Uterus (tissue), 4 donors: ENCODE results near the gene BROX. TPM values are rescaled to one million over a fixed set of nuclear protein-coding genes. Genes with fewer than 3 reads are reported as not detected.

Source experiments
- DNase-seq, 2 donors: peaks; one replicate each; pipeline ENCODE4 v3.0.0-alpha.2; 2019 to 2020
- H3K27ac ChIP-seq, 2 donors: fragments of 200-600 bp; sonication (generic); 1 replicate in 1 of 2; 2 replicates in 1 of 2; pipeline ENCODE4 v1.5.1; 2016 to 2018
- H3K27me3 ChIP-seq, 2 donors: fragments of 200-600 bp; sonication (generic); one replicate each; pipeline ENCODE4 v1.5.1; 2018 to 2019; ENCODE audit warnings: control low read depth in 1 of 2
- H3K36me3 ChIP-seq, 2 donors: fragments of 200-600 bp; sonication (generic); one replicate each; pipeline ENCODE4 v1.5.1; 2019; ENCODE audit warnings: control low read depth in 1 of 2
- H3K4me1 ChIP-seq, 2 donors: fragments of 200-600 bp; sonication (generic); one replicate each; pipeline ENCODE4 v1.5.1; 2018 to 2019; ENCODE audit warnings: control low read depth in 1 of 2
- H3K4me3 ChIP-seq, 2 donors: fragments of 200-600 bp; sonication (generic); 1 replicate in 1 of 2; 2 replicates in 1 of 2; pipeline ENCODE4 v1.5.1; 2018 to 2019; ENCODE audit warnings: mild to moderate bottlenecking in 1 of 2
- H3K9me3 ChIP-seq, 2 donors: fragments of 200-600 bp; sonication (generic); one replicate each; pipeline ENCODE4 v1.5.1; 2019; ENCODE audit warnings: control low read depth in 1 of 2
- POLR2A ChIP-seq, 2 donors: fragments of 450-650 bp; IDR thresholded peaks; one replicate each; pipeline ENCODE4 v1.6.1; 2016; ENCODE audit warnings: antibody characterized with exemption in 2 of 2, mild to moderate bottlenecking in 1 of 2, moderate library complexity in 1 of 2
- intact Hi-C: fragments of 100-400 bp; cut with DNase I; formaldehyde crosslinking; loops from one replicate; pipeline ENCODE4 v1.15.1; 2023; ENCODE audit warnings: low total_unique reads
- total RNA-seq, 4 donors: library from RNA; depleted of rRNA in 3 of 4; stranded (reverse); fragments of >200 nt in 3 of 4; gene quantifications; one replicate each; pipeline versions ENCODE4 v1.1.0 to v1.2.4, GENCODE V29; 2014 to 2023
- TF ChIP-seq, protein P1 (sequence below), 4 experiments: fragments of 200-600 bp in 2 of 4; fragments of 450-650 bp in 2 of 4; sonication (generic) in 2 of 4; IDR thresholded peaks; one replicate each; pipeline ENCODE4 v1.5.1; 2016 to 2019; ENCODE audit warnings: antibody characterized with exemption in 4 of 4, mild to moderate bottlenecking in 2 of 4, moderate library complexity in 1 of 4
- donor health status: DM: yes; HTN: yes; CAD: no.

The BROX gene
- total RNA-seq, 4 donors from 2014 or later = 12.1 to 74.7 (median 32.2) TPM

DNA sequence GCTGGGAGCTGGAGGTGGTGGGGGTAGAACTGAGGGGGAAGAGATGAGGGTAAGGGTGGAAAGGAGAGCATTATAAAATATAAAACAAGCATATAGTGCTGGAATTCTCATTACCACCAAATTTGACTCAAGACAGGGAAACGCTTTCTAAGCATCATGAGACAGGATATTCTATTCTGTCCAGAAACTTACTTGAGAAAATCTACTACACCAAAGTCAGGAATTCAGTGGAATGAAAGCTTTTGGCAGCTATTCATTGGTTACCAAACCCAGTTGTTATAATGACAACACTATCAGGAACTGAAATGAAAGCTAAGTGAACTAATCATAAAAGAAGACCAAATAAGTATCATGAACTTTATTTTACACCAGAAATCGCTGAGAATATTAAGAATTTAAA is 14.5 kb upstream of the BROX start:
- Histone ChIP-seq H3K4me1 (no peaks in the 10 kb centered on the region), H3K27ac (no peak overlapping the region), H3K27me3 (no peaks in the 10 kb centered on the region), H3K36me3 (no peaks in the 10 kb centered on the region), H3K9me3 (no peaks in the 10 kb centered on the region), H3K4me3 (no peak overlapping the region)
- TF ChIP-seq, protein P1, sequence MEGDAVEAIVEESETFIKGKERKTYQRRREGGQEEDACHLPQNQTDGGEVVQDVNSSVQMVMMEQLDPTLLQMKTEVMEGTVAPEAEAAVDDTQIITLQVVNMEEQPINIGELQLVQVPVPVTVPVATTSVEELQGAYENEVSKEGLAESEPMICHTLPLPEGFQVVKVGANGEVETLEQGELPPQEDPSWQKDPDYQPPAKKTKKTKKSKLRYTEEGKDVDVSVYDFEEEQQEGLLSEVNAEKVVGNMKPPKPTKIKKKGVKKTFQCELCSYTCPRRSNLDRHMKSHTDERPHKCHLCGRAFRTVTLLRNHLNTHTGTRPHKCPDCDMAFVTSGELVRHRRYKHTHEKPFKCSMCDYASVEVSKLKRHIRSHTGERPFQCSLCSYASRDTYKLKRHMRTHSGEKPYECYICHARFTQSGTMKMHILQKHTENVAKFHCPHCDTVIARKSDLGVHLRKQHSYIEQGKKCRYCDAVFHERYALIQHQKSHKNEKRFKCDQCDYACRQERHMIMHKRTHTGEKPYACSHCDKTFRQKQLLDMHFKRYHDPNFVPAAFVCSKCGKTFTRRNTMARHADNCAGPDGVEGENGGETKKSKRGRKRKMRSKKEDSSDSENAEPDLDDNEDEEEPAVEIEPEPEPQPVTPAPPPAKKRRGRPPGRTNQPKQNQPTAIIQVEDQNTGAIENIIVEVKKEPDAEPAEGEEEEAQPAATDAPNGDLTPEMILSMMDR (IDR thresholded peaks at IDR 0.05) = no peak
- TF ChIP-seq POLR2A (IDR thresholded peaks at IDR 0.05) = no peak
- intact Hi-C loops = no loop called here
- DNase-seq = no peak

DNA sequence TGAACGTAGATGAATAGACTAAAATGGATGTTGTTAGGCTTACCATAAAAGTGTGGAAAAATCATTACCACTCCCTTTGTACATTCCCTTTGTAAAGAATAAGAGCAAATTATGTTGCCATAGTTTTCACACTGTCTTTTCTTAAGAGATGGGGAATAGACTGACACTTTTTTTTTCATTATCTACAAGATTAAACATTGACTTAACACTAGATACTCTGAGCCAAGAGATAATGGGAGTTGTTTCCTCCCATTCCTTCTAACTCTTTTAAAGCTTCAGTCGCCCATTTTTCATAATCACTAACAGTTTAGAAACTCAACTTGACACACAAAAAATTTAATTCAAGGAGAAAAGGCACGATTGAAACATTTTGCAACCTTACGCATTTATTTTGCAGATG is 10.2 kb upstream of the BROX start:
- H3K27me3 ChIP-seq = no peaks in the 10 kb centered on the region
- TF ChIP-seq, protein P1 (IDR thresholded peaks at IDR 0.05) = no peak
- no peak for TF ChIP-seq POLR2A (IDR thresholded peaks at IDR 0.05)
- H3K4me3 ChIP-seq = no peak overlapping the region
- H3K36me3 ChIP-seq = no peaks in the 10 kb centered on the region
- H3K27ac ChIP-seq = no peak overlapping the region
- no peaks in the 10 kb centered on the region for H3K4me1 ChIP-seq
- DNase-seq = no peak
- intact Hi-C loops = no loop called here
- H3K9me3 ChIP-seq = no peaks in the 10 kb centered on the region

DNA sequence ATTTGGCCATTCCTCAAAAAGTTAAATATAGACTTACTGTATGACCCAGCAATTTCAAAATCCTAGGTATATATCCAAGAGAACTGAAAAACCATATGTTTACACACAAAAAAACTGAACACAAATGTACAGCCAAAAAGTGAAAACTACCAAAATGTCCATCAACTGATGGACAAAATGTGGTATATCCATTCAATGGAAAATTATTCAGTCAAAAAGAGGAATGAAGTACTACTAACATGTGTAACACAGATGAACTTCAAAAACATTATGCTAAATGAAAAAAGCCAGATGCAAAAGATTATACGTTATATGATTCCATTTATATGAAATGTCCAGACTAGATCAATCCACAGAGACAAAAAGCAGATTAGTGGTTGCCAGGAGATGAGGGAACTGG is 8.1 kb upstream of the BROX start:
- no peaks in the 10 kb centered on the region for H3K36me3 ChIP-seq
- no peak overlapping the region for H3K4me3 ChIP-seq
- no peak overlapping the region for H3K27ac ChIP-seq
- intact Hi-C loops = no loop called here
- DNase-seq = no peak
- H3K4me1 ChIP-seq = no peaks in the 10 kb centered on the region
- H3K9me3 ChIP-seq = no peaks in the 10 kb centered on the region
- H3K27me3 ChIP-seq = no peaks in the 10 kb centered on the region
- TF ChIP-seq, protein P1 (IDR thresholded peaks at IDR 0.05) = no peak
- TF ChIP-seq POLR2A (IDR thresholded peaks at IDR 0.05) = no peak

DNA sequence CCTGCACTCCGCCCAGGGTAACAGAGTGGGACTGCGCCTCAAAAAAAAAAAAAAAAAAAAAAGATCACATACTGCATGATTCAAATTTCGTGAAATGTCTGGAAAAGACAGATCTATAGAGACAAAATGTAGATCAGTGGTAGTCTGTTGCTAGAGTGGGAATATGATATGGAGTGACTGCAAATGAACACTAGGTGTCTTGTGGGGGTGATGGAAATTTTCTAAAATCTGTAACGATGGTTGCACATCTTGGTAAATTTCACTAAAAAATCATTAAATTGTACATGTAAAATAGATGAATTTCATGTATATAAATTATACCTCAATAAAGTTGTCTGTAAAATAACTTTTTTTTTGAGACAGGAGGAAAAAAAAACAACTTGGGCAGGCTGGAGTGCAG is 5.5 kb upstream of the BROX start:
- DNase-seq = no peak
- no peaks in the 10 kb centered on the region for H3K9me3 ChIP-seq
- H3K36me3 ChIP-seq = no peaks in the 10 kb centered on the region
- no peak overlapping the region for H3K27ac ChIP-seq
- H3K4me3 ChIP-seq = no peak overlapping the region
- intact Hi-C loops = no loop called here
- TF ChIP-seq, protein P1 (IDR thresholded peaks at IDR 0.05) = no peak
- no peak for TF ChIP-seq POLR2A (IDR thresholded peaks at IDR 0.05)
- peaks cover 6 to 7% of the 10 kb centered on the region in 2 donors for H3K4me1 ChIP-seq
- no peaks in the 10 kb centered on the region for H3K27me3 ChIP-seq

DNA sequence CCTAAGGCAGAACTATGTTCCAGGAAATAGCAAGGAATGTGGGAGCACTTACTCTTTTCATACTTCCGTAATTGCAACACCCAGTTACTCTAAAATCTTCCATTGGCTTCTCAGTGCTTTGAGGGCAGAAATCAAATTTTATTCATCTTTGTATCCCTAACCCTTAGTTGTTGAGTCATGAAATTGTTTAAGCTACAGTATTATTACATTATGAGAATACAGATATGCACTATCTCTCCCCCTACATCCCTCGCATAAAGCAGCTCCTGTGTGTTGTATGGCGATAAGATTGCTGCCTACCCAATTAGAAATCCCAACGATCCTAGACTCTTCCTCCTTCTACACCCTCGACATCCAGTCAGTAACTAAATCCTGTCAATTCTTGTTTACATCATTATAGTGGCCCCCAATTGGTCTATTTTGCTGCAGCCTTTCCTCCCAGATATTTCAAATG is 2.6 kb upstream of the BROX start:
- H3K9me3 ChIP-seq = no peaks in the 10 kb centered on the region
- no peaks in the 10 kb centered on the region for H3K36me3 ChIP-seq
- peak overlapping the region in 1 of 2 donors; percentile 99 for H3K27ac ChIP-seq
- intact Hi-C loops = no loop called here
- H3K4me3 ChIP-seq = no peak overlapping the region
- no peak for DNase-seq
- no peak for TF ChIP-seq POLR2A (IDR thresholded peaks at IDR 0.05)
- TF ChIP-seq, protein P1 (IDR thresholded peaks at IDR 0.05) = no peak
- H3K4me1 ChIP-seq = peaks cover 6 to 7% of the 10 kb centered on the region in 2 donors
- no peaks in the 10 kb centered on the region for H3K27me3 ChIP-seq
